Nephron (organoid): ENCODE measurements around the gene TBCEL.

Experiments used
- H3K27ac Mint-ChIP-seq, 3 experiments: 2 replicates each; pipeline ENCODE4 v1.8.0; 2020; ENCODE audit warnings: mixed read lengths in 3 of 3, mild to moderate bottlenecking in 2 of 3, moderate library complexity in 1 of 3
- H3K27me3 Mint-ChIP-seq: 2 replicates; pipeline ENCODE4 v1.8.0; 2021; ENCODE audit warnings: low read depth, mild to moderate bottlenecking, moderate library complexity, mixed read lengths
- H3K36me3 Mint-ChIP-seq: 2 replicates; pipeline ENCODE4 v1.8.0; 2020; ENCODE audit warnings: low read depth, mixed read lengths
- H3K4me1 Mint-ChIP-seq: 2 replicates; pipeline ENCODE4 v1.8.0; 2020; ENCODE audit warnings: mixed read lengths
- H3K4me3 Mint-ChIP-seq, 3 experiments: 2 replicates each; pipeline ENCODE4 v1.8.0; 2020; ENCODE audit warnings: mild to moderate bottlenecking in 3 of 3, mixed read lengths in 3 of 3, moderate library complexity in 2 of 3
- H3K9me3 Mint-ChIP-seq: 2 replicates; pipeline ENCODE4 v1.8.0; 2020; ENCODE audit warnings: mixed read lengths
- CTCF ChIP-seq, 3 experiments: fragments of 200-600 bp; sonication (generic); IDR thresholded peaks; one replicate each; pipeline ENCODE4 v1.5.0; 2021; ENCODE audit warnings: antibody characterized with exemption in 3 of 3; ENCODE audit not compliant: unreplicated experiment in 3 of 3

Gene TBCEL

GRCh38 chr11:121023848-121024751 lies at the start of gene TBCEL:
Gene TBCEL, plus strand, starts transcription at chr11:121024102. Its CDS starts 21,589 bp downstream, at chr11:121045691.
- Mint-ChIP-seq H3K4me3 (peak within 1 kb of the TSS; percentile 80 to 92 (median 87)), H3K36me3 (no peaks in the 10 kb centered on the region), H3K4me1 (peaks cover 22% of the 10 kb centered on the region), H3K27ac (peak within 1 kb of the TSS; percentile 6 to 69 (median 55)), H3K9me3 (no peaks in the 10 kb centered on the region), H3K27me3 (no peaks in the 10 kb centered on the region)
- no peak for TF ChIP-seq CTCF (IDR thresholded peaks at IDR 0.05; ENCODE audit: unreplicated experiment in 3 of 3)

- H3K4me3 Mint-ChIP-seq, result no peak overlapping the region
- H3K36me3 Mint-ChIP-seq, result no peaks in the 10 kb centered on the region
- no peak for TF ChIP-seq CTCF (IDR thresholded peaks at IDR 0.05; ENCODE audit: unreplicated experiment in 3 of 3)
- no peak overlapping the region for H3K27ac Mint-ChIP-seq
- H3K9me3 Mint-ChIP-seq, result no peaks in the 10 kb centered on the region
- peaks cover 26% of the 10 kb centered on the region for H3K4me1 Mint-ChIP-seq
- peaks cover 24% of the 10 kb centered on the region for H3K27me3 Mint-ChIP-seq
Observed at GRCh38 chr11:120974466-120974865, 49.4 kb upstream of the TBCEL start.

GRCh38 chr11:120974965-120975364 lies 48.9 kb upstream of the TBCEL start:
- peaks cover 22% of the 10 kb centered on the region for H3K27me3 Mint-ChIP-seq
- H3K27ac Mint-ChIP-seq, result no peak overlapping the region
- no peak overlapping the region for H3K4me3 Mint-ChIP-seq
- H3K36me3 Mint-ChIP-seq, result no peaks in the 10 kb centered on the region
- no peaks in the 10 kb centered on the region for H3K9me3 Mint-ChIP-seq
- TF ChIP-seq CTCF (IDR thresholded peaks at IDR 0.05; ENCODE audit: unreplicated experiment in 3 of 3), result no peak
- peaks cover 26% of the 10 kb centered on the region for H3K4me1 Mint-ChIP-seq

GRCh38 chr11:120977266-120978137 lies 46.4 kb upstream of the TBCEL start:
- no peak overlapping the region for H3K27ac Mint-ChIP-seq
- no peaks in the 10 kb centered on the region for H3K9me3 Mint-ChIP-seq
- no peaks in the 10 kb centered on the region for H3K36me3 Mint-ChIP-seq
- peaks cover 31% of the 10 kb centered on the region for H3K27me3 Mint-ChIP-seq
- TF ChIP-seq CTCF (IDR thresholded peaks at IDR 0.05; ENCODE audit: unreplicated experiment in 3 of 3), result no peak
- peaks cover 26% of the 10 kb centered on the region for H3K4me1 Mint-ChIP-seq
- H3K4me3 Mint-ChIP-seq, result no peak overlapping the region

GRCh38 chr11:120978701-120979100 lies 45.2 kb upstream of the TBCEL start:
- Mint-ChIP-seq H3K4me3 (no peak overlapping the region), H3K9me3 (no peaks in the 10 kb centered on the region), H3K4me1 (peaks cover 26% of the 10 kb centered on the region), H3K27me3 (peaks cover 40% of the 10 kb centered on the region), H3K27ac (no peak overlapping the region), H3K36me3 (no peaks in the 10 kb centered on the region)
- TF ChIP-seq CTCF (IDR thresholded peaks at IDR 0.05; ENCODE audit: unreplicated experiment in 3 of 3), result no peak
